Endothelial cell of umbilical vein (primary cell): Measurements from ENCODE around the gene DUOXA2. TPM values are rescaled to one million over a fixed set of nuclear protein-coding genes. Genes with fewer than 3 reads are reported as not detected.
A peak's percentile ranks its signal among the peaks of the same experiment; 100 is the strongest.

Experiments used
- BruUV-seq: library from RNA; stranded (reverse); fragments of 400-500 nt; replicated peaks from 2 replicates; lab custom pipeline; 2021; lab: Mats Ljungman, UMichigan
- CTCF ChIA-PET: fragments of 300-600, 350-600 bp; sonication (Branson Sonifier 250); formaldehyde crosslinking; loops from one replicate; lab custom pipeline; 2021; ENCODE audit warnings: antibody characterized with exemption, inconsistent platforms; lab: Charles Lee
- POLR2A ChIA-PET: fragments of 300-600, 350-600 bp; sonication (Branson Sonifier 250); formaldehyde crosslinking; loops from one replicate; lab custom pipeline; 2021; ENCODE audit warnings: antibody characterized with exemption, inconsistent platforms; lab: Charles Lee
- DNase-seq: peaks from one replicate; pipeline ENCODE4 v3.0.0-alpha.2; 2011; ENCODE audit warnings: low read depth, low spot score
- FAIRE-seq: peaks from 2 replicates; lab custom pipeline; 2011; peaks lifted over from hg19 to GRCh38; lab: Jason Lieb, UNC
- H2AFZ ChIP-seq: 2 replicates; pipeline ENCODE4 v1.6.0; 2012; ENCODE audit warnings: low read depth, low read length, control low read depth, inconsistent platforms
- H3K27ac ChIP-seq: 2 replicates; pipeline ENCODE4 v1.5.1; 2011; ENCODE audit warnings: low read depth, mild to moderate bottlenecking, control low read depth, low read length, moderate library complexity; ENCODE audit not compliant: insufficient read depth
- H3K27me3 ChIP-seq, 2 experiments: 2 replicates each; pipeline versions ENCODE4 v1.6.0 to v1.6.1; 2011; ENCODE audit warnings: low read length in 2 of 2, mixed read lengths in 1 of 2; ENCODE audit not compliant: control insufficient read depth in 2 of 2, insufficient read depth in 2 of 2
- H3K36me3 ChIP-seq, 2 experiments: 2 replicates in 1 of 2; 3 replicates in 1 of 2; pipeline ENCODE4 v1.5.1; 2011; ENCODE audit warnings: low read length in 2 of 2, mild to moderate bottlenecking in 1 of 2, moderate library complexity in 1 of 2; ENCODE audit not compliant: control insufficient read depth in 2 of 2, insufficient read depth in 2 of 2; ENCODE audit errors: extremely low read depth in 1 of 2
- H3K4me1 ChIP-seq: 3 replicates; pipeline ENCODE4 v1.5.1; 2011; ENCODE audit warnings: mild to moderate bottlenecking, low read length; ENCODE audit not compliant: control insufficient read depth, insufficient read depth; ENCODE audit errors: extremely low read depth
- H3K4me2 ChIP-seq: 2 replicates; pipeline ENCODE4 v1.6.1; 2011; ENCODE audit warnings: low read length, control low read depth, mixed read lengths; ENCODE audit not compliant: insufficient read depth
- H3K4me3 ChIP-seq, 3 experiments: fragments of 200-600 bp in 1 of 3; sonication (generic), shearing (Covaris generic) in 1 of 3; replicated peaks in 1 of 3; 2 replicates each; pipeline ENCODE4 v1.5.1; 2011 to 2016; ENCODE audit warnings: control low read depth in 3 of 3, low read length in 3 of 3, mild to moderate bottlenecking in 2 of 3, inconsistent platforms in 1 of 3, low read depth in 1 of 3, moderate library complexity in 1 of 3; ENCODE audit not compliant: insufficient read depth in 1 of 3
- H3K79me2 ChIP-seq: 2 replicates; pipeline ENCODE4 v1.6.0; 2012; ENCODE audit warnings: low read length, inconsistent platforms; ENCODE audit not compliant: control insufficient read depth, insufficient read depth
- H3K9ac ChIP-seq: replicated peaks from 2 replicates; pipeline ENCODE3; 2011; ENCODE audit warnings: low read length, control low read depth; ENCODE audit not compliant: insufficient read depth; ENCODE audit errors: extremely low read depth
- H3K9me1 ChIP-seq: replicated peaks from 3 replicates; pipeline ENCODE4 v1.6.0; 2011; ENCODE audit warnings: mild to moderate bottlenecking, low read length; ENCODE audit not compliant: control insufficient read depth, insufficient read depth; ENCODE audit errors: extremely low read depth
- H3K9me3 ChIP-seq: replicated peaks from 2 replicates; pipeline ENCODE4 v1.5.1; 2012; ENCODE audit warnings: low read length, inconsistent platforms; ENCODE audit not compliant: control insufficient read depth, insufficient read depth
- H4K20me1 ChIP-seq: replicated peaks from 2 replicates; pipeline ENCODE3; 2011; ENCODE audit warnings: mild to moderate bottlenecking, low read length; ENCODE audit not compliant: control insufficient read depth, insufficient read depth; ENCODE audit errors: extremely low read depth
- CTCF ChIP-seq, 2 donors: IDR thresholded peaks; 1 replicate in 1 of 2; 2 replicates in 1 of 2; pipeline ENCODE4 v1.5.1; 2011; ENCODE audit warnings: low read length in 2 of 2, mild to moderate bottlenecking in 2 of 2, moderate library complexity in 2 of 2, control low read depth in 1 of 2, inconsistent platforms in 1 of 2, low read depth in 1 of 2; ENCODE audit not compliant: insufficient read depth in 1 of 2; ENCODE audit errors: extremely low read depth in 1 of 2
- EZH2 ChIP-seq: IDR thresholded peaks from 2 replicates; pipeline ENCODE4 v1.6.1; 2012; ENCODE audit warnings: borderline replicate concordance, low read depth, mild to moderate bottlenecking, moderate library complexity, low read length, inconsistent platforms; ENCODE audit not compliant: severe bottlenecking
- dilution Hi-C: fragments of 300-500 bp; cut with MboI; formaldehyde crosslinking; loops from one replicate; pipeline ENCODE4 v1.15.0; 2019; ENCODE audit warnings: low sequenced_read_pairs; ENCODE audit not compliant: extremely low pct_ligation_motif_present
- intact Hi-C: fragments of 100-400 bp; cut with micrococcal nuclease; formaldehyde crosslinking; loops from one replicate; pipeline ENCODE4 v1.10.0; 2022
- polyA plus RNA-seq, 4 experiments: library from polyadenylated mRNA; depleted of rRNA in 3 of 4; stranded (reverse) in 3 of 4; unstranded in 1 of 4; fragments of >200 nt; gene quantifications; 2 replicates each; pipeline versions ENCODE4 v1.2.1 to v1.2.3, GENCODE V29; 2011 to 2012; ENCODE audit warnings: missing spikeins in 1 of 4
- total RNA-seq: library from RNA; stranded (reverse); gene quantifications from 2 replicates; pipeline ENCODE4 v1.2.3, GENCODE V29; 2021

DUOXA2 gene
- total and polyA plus RNA-seq, 2 donors (not counting 3 experiments of a cell fraction or from before 2014, with no cell fraction given), result not detected

GRCh38 chr15:45116482-45117307 lies 2.6 kb downstream of the DUOXA2 start:
- H3K27me3 ChIP-seq, result peaks cover 61% of the 10 kb centered on the region in 2 experiments
- no peaks in the 10 kb centered on the region for H4K20me1 ChIP-seq
- peak; percentile 91 for TF ChIP-seq EZH2
- no peak for TF ChIP-seq CTCF (IDR thresholded peaks at IDR 0.05; ENCODE audit: extremely low read depth in 1 of 2, insufficient read depth in 1 of 2, low read depth in 1 of 2, low read length in 2 of 2)
- H3K79me2 ChIP-seq, result no peaks in the 10 kb centered on the region
- no peak overlapping the region for H2AFZ ChIP-seq
- BruUV-seq, result no TSS peak
- no peak overlapping the region for H3K9ac ChIP-seq
- no peak overlapping the region for H3K27ac ChIP-seq
- H3K9me1 ChIP-seq, result no peaks in the 10 kb centered on the region
- no peaks in the 10 kb centered on the region for H3K9me3 ChIP-seq
- H3K4me3 ChIP-seq, result no peak overlapping the region
- DNase-seq, result no peak
- dilution Hi-C loops (no loop called here), intact Hi-C loops (loop anchor here (5.0 kb wide), 3 partner anchors 79 to 264 kb away; no protein-coding TSS in a partner anchor)
- no peak for FAIRE-seq
- H3K4me1 ChIP-seq, result peaks cover 4% of the 10 kb centered on the region
- ChIA-PET POLR2A (no interaction called here), CTCF (interaction anchor here (1.2 to 3.0 kb wide), 4 partner anchors 9 to 148 kb away, joined by 4 to 45 read pairs (median 9); no protein-coding TSS in a partner anchor)
- no peak overlapping the region for H3K4me2 ChIP-seq
- H3K36me3 ChIP-seq, result no peaks in the 10 kb centered on the region
